Astrocyte of the cerebellum (primary cell): ENCODE results near the gene AFF3.

Source experiments
- DNase-seq: peaks from one replicate; pipeline ENCODE4 v3.0.0-alpha.2; 2011; ENCODE audit warnings: low read depth
- H3K4me3 ChIP-seq: 2 replicates; pipeline ENCODE4 v1.5.1; 2011; ENCODE audit warnings: mild to moderate bottlenecking, low read depth, low read length, moderate library complexity
- in situ Hi-C: cut with HindIII; loops from 2 replicates; pipeline ENCODE4 v1.10.0; 2017; ENCODE audit warnings: low sequenced_read_pairs
- TF ChIP-seq, protein P1 (sequence below): IDR thresholded peaks from 2 replicates; pipeline ENCODE4 v1.5.1; 2012; ENCODE audit warnings: low read length, low read depth, moderate library complexity, mild to moderate bottlenecking; ENCODE audit errors: missing control alignments

AFF3 gene

DNA sequence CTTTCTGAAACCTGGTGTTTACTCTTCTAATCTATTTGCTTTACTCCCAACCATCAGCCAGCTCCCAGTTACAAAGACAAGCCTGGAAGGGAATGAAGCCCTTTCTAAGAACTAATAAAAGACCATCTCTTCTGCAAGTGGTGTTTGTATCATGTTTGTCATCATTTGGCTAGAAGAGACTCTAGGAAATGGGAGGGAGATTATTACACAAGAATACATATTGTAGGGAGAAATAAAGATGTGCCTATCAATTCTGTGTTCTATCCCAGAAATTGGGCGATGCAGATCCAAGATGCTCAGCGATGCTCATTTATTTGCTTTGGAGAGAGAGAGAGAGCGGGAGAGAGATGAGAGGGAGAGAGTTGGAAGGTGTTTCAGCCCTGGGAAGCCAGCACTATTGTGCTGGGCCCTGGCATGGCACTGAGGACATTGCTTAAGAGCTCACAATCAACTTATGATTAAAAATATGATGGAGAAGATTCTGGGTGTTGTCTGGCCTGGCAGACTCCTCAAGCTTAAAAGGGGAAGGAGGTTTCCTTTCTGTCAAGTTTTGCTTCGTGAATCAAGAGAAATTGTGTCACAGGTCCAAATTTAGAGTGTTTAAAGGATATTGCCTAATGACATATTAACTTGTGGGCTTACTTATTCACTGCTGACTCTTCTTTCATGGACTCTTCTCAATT lies 41.8 kb upstream of the AFF3 start:
- TF ChIP-seq, protein P1, sequence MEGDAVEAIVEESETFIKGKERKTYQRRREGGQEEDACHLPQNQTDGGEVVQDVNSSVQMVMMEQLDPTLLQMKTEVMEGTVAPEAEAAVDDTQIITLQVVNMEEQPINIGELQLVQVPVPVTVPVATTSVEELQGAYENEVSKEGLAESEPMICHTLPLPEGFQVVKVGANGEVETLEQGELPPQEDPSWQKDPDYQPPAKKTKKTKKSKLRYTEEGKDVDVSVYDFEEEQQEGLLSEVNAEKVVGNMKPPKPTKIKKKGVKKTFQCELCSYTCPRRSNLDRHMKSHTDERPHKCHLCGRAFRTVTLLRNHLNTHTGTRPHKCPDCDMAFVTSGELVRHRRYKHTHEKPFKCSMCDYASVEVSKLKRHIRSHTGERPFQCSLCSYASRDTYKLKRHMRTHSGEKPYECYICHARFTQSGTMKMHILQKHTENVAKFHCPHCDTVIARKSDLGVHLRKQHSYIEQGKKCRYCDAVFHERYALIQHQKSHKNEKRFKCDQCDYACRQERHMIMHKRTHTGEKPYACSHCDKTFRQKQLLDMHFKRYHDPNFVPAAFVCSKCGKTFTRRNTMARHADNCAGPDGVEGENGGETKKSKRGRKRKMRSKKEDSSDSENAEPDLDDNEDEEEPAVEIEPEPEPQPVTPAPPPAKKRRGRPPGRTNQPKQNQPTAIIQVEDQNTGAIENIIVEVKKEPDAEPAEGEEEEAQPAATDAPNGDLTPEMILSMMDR: no peak
- no peak for DNase-seq
- no peak overlapping the region for H3K4me3 ChIP-seq
- in situ Hi-C loops: no loop called here

DNA sequence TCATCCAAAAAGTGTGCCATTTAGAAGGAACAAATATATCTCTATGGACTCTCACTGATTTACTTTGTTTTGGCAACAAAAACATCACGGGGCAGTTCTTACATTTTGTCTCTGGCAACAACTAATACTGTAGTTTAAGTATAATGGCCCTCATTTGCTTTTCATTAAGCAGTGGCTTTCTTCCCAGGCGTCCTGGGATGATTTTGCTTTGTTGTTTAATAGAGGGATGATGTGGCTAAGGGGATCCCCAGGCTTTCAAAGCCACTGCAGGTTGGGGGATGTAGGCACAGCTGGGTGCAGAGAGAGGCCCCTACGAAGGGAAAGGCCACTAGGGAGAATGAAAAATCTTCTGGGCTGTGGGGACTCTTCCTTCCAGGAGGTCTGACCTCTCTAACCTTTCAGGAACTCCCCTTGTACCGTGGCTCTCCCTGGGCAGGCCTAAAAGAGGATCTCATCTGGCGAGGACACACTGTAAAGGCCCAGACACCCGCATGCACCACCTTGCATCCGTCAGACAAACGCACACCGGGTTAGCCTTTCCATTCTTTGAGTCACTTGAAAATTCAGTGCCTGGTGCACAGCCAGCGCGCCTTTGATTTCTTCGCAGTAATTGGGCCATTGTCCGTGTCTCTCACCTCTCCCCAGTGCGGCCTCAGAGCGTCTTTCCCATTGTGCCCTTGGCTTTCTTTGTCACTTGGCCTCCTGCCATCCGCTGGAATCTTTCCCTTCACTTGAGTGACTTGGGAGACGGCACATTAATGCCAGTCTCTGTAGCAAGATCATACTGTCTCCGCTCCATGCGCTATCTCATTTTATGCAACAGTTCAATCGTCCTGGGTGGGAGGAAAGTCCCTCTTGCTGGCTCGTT lies 40.3 kb upstream of the AFF3 start:
- TF ChIP-seq, protein P1: no peak
- H3K4me3 ChIP-seq: no peak overlapping the region
- in situ Hi-C loops: no loop called here
- DNase-seq: peak; percentile 26

DNA sequence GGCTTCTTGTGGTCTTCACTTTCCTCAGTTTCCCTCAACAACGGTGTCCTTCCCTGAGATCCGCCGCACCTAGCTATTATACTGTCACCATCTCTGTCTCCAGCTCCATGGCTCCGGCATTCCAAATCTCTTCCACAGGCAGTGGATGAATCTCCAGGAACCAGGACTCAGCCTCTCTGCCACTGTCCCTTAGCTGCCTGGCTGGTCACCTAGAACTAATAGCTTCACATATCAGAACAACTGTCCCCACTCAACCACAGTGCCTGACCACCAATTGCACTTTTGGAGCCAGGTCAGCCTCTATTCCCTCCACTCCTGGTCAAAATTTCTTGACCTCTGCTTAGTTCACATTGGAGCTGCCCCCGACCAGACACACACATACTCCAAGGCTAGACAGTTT lies 38.1 kb upstream of the AFF3 start:
- no peak for DNase-seq
- H3K4me3 ChIP-seq: no peak overlapping the region
- TF ChIP-seq, protein P1: no peak
- in situ Hi-C loops: no loop called here

DNA sequence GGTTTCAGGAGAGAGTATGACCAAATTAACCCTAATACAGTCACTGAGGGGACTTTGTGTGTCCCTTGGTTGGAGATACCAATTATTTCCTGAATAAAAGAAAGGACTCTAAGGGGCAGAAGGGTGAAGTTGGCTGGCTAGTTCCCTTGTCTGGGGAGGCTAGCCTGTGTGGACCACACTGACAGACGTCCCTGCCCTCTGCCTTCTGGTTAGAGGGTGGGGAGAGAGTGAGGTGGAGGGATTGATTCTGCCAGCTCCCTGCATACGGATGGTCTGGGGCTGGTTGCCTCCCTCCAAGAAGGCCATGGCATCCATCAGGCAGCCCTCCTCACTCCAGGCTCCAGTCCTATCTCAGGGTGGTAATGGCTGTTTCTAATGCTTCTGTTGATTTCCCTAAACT lies 37.4 kb upstream of the AFF3 start:
- no peak overlapping the region for H3K4me3 ChIP-seq
- in situ Hi-C loops: no loop called here
- TF ChIP-seq, protein P1: no peak
- DNase-seq: no peak

DNA sequence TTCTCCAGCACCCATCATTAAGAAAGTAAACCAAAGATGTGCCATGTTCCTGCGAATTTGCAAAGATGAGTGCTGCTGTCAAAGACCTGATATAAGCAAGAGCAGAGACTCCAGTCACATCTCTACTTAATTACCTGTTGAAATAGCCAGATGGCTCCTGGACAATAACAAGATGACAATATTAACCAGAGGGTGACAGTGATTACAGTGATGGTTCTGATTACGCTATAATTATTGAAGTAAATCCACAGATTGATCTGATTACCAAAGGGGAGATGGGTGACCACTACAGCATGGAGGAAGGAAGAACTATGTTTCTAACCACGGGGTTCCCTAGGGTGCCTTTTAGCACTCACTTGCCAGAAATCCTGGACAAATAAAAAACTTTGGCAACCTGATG lies 36.5 kb upstream of the AFF3 start:
- no peak for DNase-seq
- in situ Hi-C loops: no loop called here
- H3K4me3 ChIP-seq: no peak overlapping the region
- TF ChIP-seq, protein P1: no peak

DNA sequence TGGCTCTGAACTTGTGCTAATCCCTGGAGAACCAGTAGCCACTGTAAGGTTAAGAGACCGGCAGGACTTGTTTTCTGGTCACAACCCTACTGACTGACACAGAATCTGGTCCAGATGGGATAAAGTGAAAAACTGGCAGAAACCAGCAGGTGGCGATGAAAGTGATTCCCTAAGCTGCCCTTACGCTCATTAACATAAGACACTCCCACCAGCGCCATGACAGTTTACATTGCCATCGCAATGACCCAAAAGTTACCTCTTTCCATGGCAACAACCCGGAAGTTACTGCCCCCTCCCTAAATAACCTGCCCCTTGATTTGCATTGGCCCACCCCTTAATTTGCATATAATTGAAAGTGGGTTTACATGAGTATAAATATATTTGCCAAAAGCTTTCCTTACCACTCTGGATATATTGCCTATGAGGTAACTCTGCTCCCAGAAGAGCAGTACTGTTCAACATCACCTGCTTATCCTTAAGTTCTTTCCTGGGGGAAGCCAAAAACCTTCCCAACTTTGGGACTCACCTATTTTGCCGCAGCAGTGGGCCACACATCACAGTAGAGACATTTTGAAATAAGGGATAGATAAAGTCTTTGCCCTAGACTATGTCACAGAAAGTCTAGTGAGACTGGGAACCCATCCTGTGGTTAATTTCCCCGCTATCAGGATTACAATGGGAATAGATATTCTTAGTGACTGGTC lies 35.8 kb upstream of the AFF3 start:
- DNase-seq: no peak
- in situ Hi-C loops: no loop called here
- no peak overlapping the region for H3K4me3 ChIP-seq
- TF ChIP-seq, protein P1: peak; percentile 38
